ENCODE measurements around the gene OR4M2.
"Not testable (repeated sequence)": the region's sequence is repeated elsewhere in the genome, so short reads cannot be mapped to it uniquely, and the experiment has no call there.

OR4M2 gene

GRCh38 chr15:22080227-22080626 lies at the start of gene OR4M2:
Gene OR4M2 (plus strand): TSS chr15:22080527. CDS start chr15:22080625, 98 bp downstream.
- not testable (repeated sequence) for DNase-seq

- DNase-seq, result not testable (repeated sequence)
Measured at GRCh38 chr15:22069267-22069666, 11.1 kb upstream of the OR4M2 start.

- DNase-seq, result not testable (repeated sequence)
Measured at GRCh38 chr15:22081386-22081785, 1.1 kb downstream of the OR4M2 start.

GRCh38 chr15:22098616-22099253 lies 18.4 kb downstream of the OR4M2 start:
- not testable (repeated sequence) for DNase-seq

GRCh38 chr15:22099289-22099891 lies 19.1 kb downstream of the OR4M2 start:
- DNase-seq, result not testable (repeated sequence)

GRCh38 chr15:22122033-22122432 lies 41.7 kb downstream of the OR4M2 start:
- DNase-seq, result not testable (repeated sequence)

Data from NCI-H1105 treated with DMSO at 0.1 percent for 48 hours (cell line).